Right lobe of liver (tissue), 6 donors: ENCODE data around the gene VPS35L. TPM values are rescaled to one million over a fixed set of nuclear protein-coding genes. Genes with fewer than 3 reads are reported as not detected.

Source experiments
- ATAC-seq, 4 donors: fragments of 200-7000 bp; cut with Tn5 transposase; one replicate each; pipeline ENCODE4 v1.9.1; 2020; ENCODE audit warnings: mild to moderate bottlenecking in 4 of 4, moderate library complexity in 4 of 4
- DNase-seq, 3 donors: peaks; one replicate each; pipeline ENCODE4 v3.0.0-alpha.2; 2020
- H3K27ac ChIP-seq, 3 donors: fragments of 200-600 bp; one replicate each; pipeline ENCODE4 v1.8.0; 2022
- H3K27me3 ChIP-seq, 2 donors: fragments of 200-600 bp; one replicate each; pipeline ENCODE4 v1.8.0; 2022
- H3K36me3 ChIP-seq, 4 donors: fragments of 200-600 bp; sonication (generic) in 1 of 4; one replicate each; pipeline versions ENCODE4 v1.5.1 to v1.8.0; 2017 to 2022; ENCODE audit warnings: control low read depth in 1 of 4
- H3K4me1 ChIP-seq, 4 donors: fragments of 200-600 bp; sonication (generic) in 1 of 4; one replicate each; pipeline versions ENCODE4 v1.5.1 to v1.8.0; 2017 to 2022; ENCODE audit warnings: control low read depth in 1 of 4
- H3K4me3 ChIP-seq, 3 donors: fragments of 200-600 bp; one replicate each; pipeline ENCODE4 v1.8.0; 2022
- H3K9me3 ChIP-seq, 4 donors: fragments of 200-600 bp; sonication (generic) in 1 of 4; one replicate each; pipeline versions ENCODE4 v1.5.1 to v1.8.0; 2017 to 2022; ENCODE audit warnings: control low read depth in 1 of 4
- POLR2A ChIP-seq: fragments of 450-650 bp; IDR thresholded peaks from one replicate; pipeline ENCODE4 v1.6.1; 2017; ENCODE audit warnings: antibody characterized with exemption, mild to moderate bottlenecking
- WGBS: methylation state at CpG from one replicate; pipeline ENCODE4 v1.1.6; 2018; ENCODE audit warnings: low coverage, low lambda C conversion rate; ENCODE audit not compliant: insufficient coverage; ENCODE audit errors: missing lambda C conversion rate; 5-methylcytosine and 5-hydroxymethylcytosine counted together
- intact Hi-C, 2 donors: fragments of 100-400 bp; cut with DNase I; formaldehyde crosslinking; loops; one replicate each; pipeline versions ENCODE4 v1.11.2 to v1.14.1; 2022
- total RNA-seq, 6 experiments: library from RNA; depleted of rRNA in 2 of 6; stranded (reverse); fragments of >200 nt in 2 of 6; fragmentation: NEBNext Ultra II Directional in 3 of 6; extraction: Animal tissue kit (Norgen Biotek cat#: 25700) in 3 of 6; gene quantifications; one replicate each; pipeline versions ENCODE4 v1.1.0 to v1.2.4, GENCODE V29; 2016 to 2023
- TF ChIP-seq, protein P1 (sequence below), 4 donors: fragments of 200-600 bp in 3 of 4; fragments of 450-650 bp in 1 of 4; IDR thresholded peaks; one replicate each; pipeline versions ENCODE4 v1.5.1 to v1.8.0; 2016 to 2022; ENCODE audit warnings: antibody characterized with exemption in 4 of 4, mild to moderate bottlenecking in 2 of 4
- donor health status: DM: no; HTN: yes; CAD: no.
- donor health status: DM: no; HTN: no; CAD: no.
- donor health status: DM: no; HTN: no; CAD: no.
- donor health status: DM: no; HTN: yes; CAD: no.
- donor health status: DM: no; HTN: yes; CAD: no.

Gene VPS35L
- total RNA-seq, 6 experiments from 2014 or later, result 19.3 to 24.3 (median 20.4) TPM

DNA sequence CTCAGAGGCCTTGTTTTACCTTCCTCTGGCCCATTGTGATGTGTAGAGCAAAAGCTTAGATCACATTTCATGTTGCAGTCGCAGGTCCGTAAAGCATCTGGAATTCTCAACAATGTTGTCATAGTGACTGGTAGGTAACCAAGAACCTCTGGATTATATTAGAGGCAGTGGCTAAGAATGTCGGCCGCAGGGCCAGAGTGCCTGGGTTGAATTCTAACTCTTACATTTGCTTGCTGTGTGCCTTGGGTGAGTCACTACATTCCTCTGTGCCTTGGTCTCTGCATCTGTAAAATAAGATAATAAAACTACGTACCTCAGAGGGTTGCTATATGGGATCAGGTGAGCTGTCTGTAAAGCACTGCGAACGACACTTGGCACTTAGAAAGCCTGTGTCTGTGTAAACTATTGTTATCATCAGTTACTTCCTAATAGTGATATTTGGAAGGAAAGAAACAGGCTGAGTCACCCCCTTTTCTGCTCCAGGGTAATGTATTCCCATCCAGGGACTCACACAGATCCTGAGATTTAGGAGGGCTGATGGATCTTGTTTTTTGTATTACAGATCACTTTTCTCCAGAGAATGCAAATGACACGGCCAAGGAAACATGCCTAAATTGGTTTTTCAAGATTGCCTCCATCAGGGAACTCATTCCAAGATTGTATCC lies 52.2 kb downstream of the VPS35L start:
- Histone ChIP-seq H3K9me3 (no peaks in the 10 kb centered on the region), H3K4me3 (no peak overlapping the region), H3K27ac (no peak overlapping the region), H3K27me3 (no peaks in the 10 kb centered on the region), H3K4me1 (no peaks in the 10 kb centered on the region), H3K36me3 (peaks cover 0 to 21% (median 5%) of the 10 kb centered on the region in 4 donors)
- 91% methylated on average over 8 of the region's 8 CpGs for WGBS
- intact Hi-C loops, result no loop called here
- TF ChIP-seq, protein P1, sequence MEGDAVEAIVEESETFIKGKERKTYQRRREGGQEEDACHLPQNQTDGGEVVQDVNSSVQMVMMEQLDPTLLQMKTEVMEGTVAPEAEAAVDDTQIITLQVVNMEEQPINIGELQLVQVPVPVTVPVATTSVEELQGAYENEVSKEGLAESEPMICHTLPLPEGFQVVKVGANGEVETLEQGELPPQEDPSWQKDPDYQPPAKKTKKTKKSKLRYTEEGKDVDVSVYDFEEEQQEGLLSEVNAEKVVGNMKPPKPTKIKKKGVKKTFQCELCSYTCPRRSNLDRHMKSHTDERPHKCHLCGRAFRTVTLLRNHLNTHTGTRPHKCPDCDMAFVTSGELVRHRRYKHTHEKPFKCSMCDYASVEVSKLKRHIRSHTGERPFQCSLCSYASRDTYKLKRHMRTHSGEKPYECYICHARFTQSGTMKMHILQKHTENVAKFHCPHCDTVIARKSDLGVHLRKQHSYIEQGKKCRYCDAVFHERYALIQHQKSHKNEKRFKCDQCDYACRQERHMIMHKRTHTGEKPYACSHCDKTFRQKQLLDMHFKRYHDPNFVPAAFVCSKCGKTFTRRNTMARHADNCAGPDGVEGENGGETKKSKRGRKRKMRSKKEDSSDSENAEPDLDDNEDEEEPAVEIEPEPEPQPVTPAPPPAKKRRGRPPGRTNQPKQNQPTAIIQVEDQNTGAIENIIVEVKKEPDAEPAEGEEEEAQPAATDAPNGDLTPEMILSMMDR (IDR thresholded peaks at IDR 0.05), result no peak
- TF ChIP-seq POLR2A, result no peak
- DNase-seq (no peak), ATAC-seq (no peak)

DNA sequence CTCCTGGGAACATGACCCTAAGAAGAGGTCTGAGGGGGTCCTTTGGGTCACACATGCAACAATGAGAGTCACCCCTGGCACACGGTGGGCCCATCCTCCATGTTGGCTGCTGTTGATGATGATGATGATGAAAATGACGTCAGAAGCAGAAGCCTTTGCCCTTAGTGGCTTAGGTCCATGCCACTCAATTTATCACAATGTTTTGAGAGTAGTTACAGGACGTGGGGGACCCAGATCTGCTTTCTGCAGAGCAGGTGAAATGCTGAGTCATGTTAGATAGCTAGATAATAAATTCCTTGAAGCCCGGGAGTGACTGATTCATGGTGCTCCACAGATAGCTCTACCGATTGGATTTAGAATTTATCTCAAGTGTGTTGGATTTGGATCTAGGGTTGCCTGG lies 53.9 kb downstream of the VPS35L start:
- H3K4me3 ChIP-seq, result no peak overlapping the region
- DNase-seq, result no peak
- TF ChIP-seq POLR2A, result no peak
- TF ChIP-seq, protein P1 (IDR thresholded peaks at IDR 0.05), result no peak
- H3K36me3 ChIP-seq, result peaks cover 0 to 24% (median 5%) of the 10 kb centered on the region in 4 donors
- H3K27me3 ChIP-seq, result no peaks in the 10 kb centered on the region
- no peak overlapping the region for H3K27ac ChIP-seq
- no peak for ATAC-seq
- intact Hi-C loops, result no loop called here
- no peaks in the 10 kb centered on the region for H3K4me1 ChIP-seq
- no peaks in the 10 kb centered on the region for H3K9me3 ChIP-seq
- 81% methylated on average over 4 of the region's 5 CpGs for WGBS

DNA sequence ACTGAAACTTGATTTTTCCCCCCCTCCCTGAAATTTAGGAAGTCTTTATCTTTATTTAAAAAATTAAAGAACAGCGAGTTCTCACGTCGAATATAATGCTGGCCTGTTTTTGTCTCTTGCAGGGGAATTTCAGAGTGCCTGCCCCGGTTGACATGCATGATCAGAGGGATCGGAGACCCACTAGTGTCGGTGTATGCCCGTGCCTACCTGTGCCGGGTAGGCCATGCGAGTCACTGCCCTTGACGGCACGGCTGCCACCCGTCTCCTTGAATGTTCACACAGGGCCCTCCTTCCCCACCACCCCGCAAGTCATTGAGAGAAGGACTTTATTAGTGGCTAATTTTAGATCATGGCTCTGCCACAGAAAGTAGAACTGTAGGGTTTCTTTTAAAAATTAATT lies 54.7 kb downstream of the VPS35L start:
- DNase-seq (no peak), ATAC-seq (no peak)
- intact Hi-C loops, result no loop called here
- Histone ChIP-seq H3K27me3 (no peaks in the 10 kb centered on the region), H3K27ac (no peak overlapping the region), H3K9me3 (no peaks in the 10 kb centered on the region), H3K4me3 (no peak overlapping the region), H3K36me3 (peaks cover 0 to 24% (median 5%) of the 10 kb centered on the region in 4 donors), H3K4me1 (no peaks in the 10 kb centered on the region)
- TF ChIP-seq, protein P1 (IDR thresholded peaks at IDR 0.05), result no peak
- WGBS, result 100% methylated on average over 4 of the region's 13 CpGs

DNA sequence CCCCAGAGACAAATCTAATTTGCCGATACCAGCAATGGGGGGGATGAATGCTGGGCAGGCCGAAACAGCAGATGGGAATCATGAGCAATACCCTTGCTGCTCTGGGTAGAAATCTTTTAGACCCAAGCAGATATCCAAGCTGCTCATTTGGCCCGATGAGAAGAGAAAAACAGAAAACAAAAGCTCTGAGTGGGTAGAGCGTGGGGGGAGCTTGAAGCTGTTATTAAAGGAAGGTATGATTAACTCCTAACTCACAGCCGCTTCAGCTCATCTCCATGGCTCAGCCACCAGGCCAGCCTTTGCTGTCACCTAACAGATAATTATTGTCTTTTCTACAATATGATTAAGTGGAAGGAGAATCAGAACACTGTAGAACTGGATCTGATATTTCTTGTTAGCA lies 58.3 kb downstream of the VPS35L start:
- intact Hi-C loops, result no loop called here
- TF ChIP-seq, protein P1 (IDR thresholded peaks at IDR 0.05), result no peak
- no peak for TF ChIP-seq POLR2A
- Histone ChIP-seq H3K4me1 (no peaks in the 10 kb centered on the region), H3K27ac (no peak overlapping the region), H3K27me3 (no peaks in the 10 kb centered on the region), H3K36me3 (peaks cover 0 to 25% (median 2%) of the 10 kb centered on the region in 4 donors), H3K4me3 (no peak overlapping the region), H3K9me3 (no peaks in the 10 kb centered on the region)
- 82% methylated on average over 3 of the region's 5 CpGs for WGBS
- ATAC-seq (no peak), DNase-seq (no peak)
